GM19023 (cell line): ENCODE results near the gene ADAM33.

Source experiments
- ATAC-seq: cut with Tn5 transposase; IDR thresholded peaks from one replicate; pipeline ENCODE4 v1.9.1; 2021; ENCODE audit warnings: mild to moderate bottlenecking, moderate library complexity; ENCODE audit not compliant: unreplicated experiment

ADAM33 gene

DNA sequence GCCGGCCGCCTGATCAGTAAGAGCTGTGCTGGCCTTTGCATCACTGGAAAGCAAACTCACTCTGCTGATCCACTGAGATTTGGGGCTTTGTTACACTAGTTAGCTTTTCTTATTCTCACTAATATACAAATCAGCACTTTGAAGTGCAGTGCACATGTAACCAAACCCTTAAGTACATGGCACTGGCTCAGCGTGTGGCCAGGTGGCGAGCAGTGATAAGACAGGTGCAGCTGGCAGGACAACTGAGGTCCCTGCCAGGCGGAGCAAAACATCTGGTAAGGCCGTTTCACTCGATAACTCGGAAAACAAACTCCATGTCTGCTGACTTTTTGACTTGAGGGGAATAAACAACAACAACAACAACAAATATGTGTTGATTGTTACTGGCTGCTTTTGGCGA is 29.6 kb downstream of the ADAM33 start:
- no peak for ATAC-seq

DNA sequence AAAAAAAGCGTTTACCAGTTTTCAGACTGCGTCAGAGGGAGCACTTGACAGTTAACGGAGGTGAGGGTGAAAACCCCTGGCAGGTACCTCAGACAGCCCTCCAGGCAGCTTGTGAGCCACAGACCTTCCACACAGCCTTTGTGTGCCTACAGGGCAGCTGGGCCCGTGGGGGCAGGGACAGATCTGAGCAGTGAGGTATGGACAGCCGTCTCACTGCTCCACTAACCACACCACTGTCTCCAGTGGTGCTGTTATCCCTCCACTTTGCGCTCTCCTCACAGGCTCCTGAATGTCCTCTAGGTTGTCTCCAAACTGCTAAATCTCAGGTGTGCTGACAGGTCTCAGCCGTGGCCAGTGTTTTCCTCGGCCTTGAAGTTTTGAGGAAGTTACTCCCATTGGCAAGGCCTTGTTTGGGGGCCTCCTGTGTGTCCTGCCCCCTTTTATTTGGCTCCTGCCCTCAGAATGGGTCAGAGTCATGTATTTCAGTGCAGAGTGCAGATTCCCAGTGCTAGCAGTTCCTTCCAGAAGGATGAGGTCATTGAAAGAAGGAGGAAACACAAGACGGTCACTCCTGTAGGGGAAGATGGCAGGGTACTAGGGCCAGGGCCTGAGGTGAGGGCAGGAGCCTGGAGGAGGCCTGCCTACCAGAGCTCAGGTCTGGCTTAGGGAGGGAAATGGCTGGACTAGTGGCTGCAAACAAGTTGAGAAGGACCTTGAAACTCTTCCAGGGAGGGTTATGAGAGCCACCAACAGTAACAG is 30.4 kb downstream of the ADAM33 start:
- no peak for ATAC-seq

DNA sequence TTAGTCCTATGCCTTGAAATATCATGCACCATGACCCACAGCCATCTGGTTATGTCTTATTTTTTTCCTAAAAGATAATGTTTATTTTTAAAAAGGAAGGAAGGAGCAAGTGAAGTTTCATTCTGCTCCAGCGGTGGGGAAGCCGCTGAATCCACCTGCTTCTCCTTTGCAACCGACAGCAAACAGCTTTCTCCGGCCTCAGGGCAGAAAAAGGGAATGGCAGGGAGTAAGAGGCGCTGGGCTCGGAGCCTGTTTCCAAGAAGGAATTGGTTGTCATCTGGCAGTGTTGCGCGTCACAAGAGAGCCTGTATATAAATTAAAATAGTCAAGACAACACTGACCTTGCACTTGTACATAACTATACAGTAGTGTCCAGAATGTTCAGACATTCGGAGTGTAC is 32.9 kb downstream of the ADAM33 start:
- no peak for ATAC-seq

DNA sequence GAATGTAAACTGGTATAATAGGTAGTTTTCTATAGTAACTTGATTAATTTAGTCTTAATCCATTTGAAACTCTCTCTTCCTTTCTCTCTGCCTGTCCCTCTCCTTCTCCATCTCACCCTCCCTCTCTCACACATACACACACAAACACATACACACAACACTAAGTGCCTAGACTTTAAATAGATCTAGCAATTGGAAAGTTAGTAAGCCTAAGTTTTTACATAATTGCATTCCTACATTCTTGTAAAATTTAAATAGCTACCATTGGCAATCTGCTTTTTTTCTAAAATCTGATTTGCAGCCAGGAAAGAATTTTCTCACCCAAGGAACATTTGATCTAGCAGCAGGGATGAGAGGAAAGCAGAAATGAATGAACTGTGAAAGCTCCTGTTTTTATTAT is 34.3 kb downstream of the ADAM33 start:
- no peak for ATAC-seq

DNA sequence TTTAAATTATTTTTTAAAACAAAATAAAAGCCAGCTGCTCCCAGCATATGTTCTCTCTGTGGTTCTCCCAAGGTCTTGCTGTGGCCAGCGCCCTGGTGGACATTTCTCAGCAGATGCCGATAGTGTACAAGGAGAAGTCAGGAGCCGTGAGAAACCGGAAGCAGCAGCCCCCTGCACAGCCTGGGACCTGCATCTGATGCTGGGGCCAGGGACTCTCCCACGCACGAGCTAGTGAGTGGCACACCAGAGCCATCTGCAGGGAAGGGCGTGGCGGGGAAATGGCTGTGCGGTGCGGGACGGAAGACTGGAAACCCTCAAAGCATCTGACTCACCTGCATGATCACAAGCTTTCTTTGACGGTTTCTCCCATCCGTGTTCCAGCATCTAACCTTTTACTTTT is 35.2 kb downstream of the ADAM33 start:
- no peak for ATAC-seq

DNA sequence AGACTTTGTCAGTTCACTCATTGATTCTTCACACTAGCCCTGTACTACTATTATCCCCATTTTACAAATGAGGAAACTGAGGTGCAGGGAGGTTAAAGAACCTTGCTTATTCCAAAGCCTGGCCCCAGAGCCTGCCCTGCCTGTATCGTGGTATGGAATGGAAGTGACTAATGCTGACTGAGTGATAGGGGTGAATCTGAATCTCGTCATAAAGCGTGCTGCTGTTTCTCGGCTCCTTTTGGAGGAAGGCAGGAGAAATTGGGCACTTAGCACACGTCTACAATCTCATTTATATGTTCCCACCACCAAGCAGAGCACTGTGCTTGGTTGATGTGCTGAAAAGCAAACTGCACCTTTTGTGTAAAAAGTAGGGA is 35.8 kb downstream of the ADAM33 start:
- ATAC-seq, result no peak

DNA sequence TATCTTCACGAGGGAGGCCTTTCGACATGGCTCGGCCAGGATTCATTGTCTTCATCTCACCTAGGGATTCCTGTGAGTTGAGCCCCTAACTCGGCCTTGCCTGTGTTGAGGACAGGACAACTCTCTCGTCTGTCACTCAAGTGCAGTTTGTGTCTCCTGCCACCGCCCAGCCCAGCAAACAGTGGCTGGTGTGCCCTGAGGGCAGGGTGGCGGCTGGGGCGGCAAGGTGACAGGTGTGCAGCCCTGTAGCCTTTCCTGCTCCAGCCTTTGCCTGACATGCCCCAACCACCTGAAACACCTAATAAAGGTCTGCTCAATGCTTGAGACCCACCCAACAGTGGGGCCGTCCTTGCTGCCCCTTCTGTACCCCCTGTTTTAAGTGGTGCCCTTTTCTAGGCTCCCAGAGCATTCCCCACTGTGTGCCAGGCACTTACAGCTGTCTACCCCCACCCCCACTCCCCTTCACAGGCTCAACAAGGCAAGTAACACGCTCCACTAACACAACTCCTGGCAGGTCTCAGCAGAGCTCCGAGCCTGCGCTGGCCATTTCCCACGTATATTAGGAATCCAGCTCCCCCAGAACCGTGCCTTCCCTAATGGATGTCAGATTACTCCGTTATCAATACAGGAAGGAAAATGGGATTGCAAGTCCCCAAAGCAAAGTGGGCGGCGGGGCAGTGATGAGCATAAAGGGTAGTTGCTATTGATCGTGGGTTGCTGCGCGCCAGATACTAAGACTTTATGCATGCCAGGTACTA is 36.3 kb downstream of the ADAM33 start:
- no peak for ATAC-seq

DNA sequence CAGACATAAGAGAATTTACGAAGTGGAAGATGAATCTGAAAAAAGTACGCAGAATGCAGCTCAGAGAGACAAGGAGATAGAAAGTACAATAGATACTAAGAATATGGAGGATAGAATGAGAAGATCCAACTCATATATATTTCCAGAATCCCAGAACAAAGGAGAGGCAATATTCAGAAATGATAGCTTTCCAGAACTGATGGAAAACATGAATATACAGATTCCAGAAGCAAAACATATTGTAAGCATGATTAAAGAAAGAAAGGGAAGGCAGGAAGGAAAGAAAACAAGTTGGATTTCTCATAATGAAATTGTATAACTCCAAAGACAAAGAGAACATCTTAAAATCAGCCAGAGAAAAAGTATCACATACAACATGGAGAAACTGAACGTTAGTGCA is 41.6 kb downstream of the ADAM33 start:
- no peak for ATAC-seq

DNA sequence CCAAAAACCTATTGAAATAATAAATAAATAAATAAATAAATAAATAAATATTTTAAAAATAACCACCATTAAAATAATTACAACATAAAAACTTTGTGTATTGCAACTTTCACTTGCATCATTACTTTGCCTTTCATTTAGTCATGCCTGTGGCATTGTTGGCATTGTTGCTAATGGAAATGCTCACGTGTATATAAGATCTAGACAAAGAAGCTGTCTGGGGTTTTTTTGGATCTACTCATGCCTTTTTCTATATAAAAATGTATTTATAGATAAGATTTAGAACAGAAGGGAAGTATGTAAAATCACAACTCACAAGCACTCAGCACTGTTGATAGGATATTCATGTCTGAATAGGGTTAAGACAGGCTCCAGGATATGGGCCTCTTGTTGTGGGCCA is 46.5 kb downstream of the ADAM33 start:
- no peak for ATAC-seq

DNA sequence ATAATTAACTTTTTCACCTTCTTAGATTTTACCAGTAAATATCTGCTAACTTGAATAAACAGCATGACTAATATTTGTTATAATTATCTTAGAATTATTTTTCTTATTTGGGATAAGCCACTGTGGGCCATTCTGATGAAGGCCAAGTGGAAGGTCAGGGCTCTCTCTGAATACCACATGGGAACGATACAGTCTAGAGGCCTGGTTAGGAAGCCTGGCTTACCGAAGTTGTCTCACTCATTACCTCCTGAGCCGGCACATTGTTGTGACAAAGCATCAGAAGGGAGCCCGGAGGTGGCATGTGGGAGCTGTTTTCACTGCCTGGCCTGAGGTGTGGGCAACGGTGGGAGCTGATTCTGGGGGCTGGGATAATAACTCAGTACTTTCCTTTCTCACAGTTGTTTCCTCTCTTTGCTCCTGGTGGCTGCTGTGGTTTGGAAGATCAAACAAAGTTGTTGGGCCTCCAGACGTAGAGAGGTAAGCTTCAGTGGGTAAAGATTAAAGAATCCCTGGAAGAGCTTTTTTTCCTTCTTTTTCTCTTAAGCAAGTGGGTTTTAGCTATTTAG is 47.8 kb downstream of the ADAM33 start:
- no peak for ATAC-seq

DNA sequence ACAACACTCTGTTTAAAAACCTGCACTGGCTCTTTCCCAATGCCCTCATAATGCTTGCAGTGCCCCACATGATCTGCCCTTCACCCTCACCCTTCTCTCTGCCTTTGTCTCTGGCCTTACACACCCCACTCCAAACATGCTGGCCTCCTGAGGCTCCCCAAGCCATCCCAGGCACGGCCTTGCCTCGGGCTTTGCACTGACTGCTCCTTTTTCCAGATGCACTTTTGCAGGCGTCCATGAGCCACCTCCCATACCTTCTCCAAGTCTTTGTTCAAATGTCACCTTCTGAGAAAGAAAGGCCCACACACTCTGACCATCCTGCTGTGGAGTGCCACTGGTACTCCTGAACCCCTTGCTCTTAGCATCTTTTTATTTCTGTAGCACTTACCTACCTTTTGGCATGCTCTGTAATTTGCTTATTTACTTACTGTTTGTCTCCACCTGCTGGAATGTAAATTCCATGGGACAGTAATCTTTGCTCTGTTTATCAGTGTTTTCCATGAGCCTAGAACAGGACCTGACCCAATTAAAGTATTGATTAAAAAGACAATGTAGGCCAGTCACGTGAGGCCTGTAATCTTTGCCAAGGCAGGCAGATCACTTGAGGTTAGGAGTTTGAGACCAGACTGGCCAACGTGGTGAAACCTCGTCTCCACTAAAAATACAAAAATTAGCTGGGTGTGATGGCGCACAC is 49.4 kb downstream of the ADAM33 start:
- ATAC-seq, result no peak

DNA sequence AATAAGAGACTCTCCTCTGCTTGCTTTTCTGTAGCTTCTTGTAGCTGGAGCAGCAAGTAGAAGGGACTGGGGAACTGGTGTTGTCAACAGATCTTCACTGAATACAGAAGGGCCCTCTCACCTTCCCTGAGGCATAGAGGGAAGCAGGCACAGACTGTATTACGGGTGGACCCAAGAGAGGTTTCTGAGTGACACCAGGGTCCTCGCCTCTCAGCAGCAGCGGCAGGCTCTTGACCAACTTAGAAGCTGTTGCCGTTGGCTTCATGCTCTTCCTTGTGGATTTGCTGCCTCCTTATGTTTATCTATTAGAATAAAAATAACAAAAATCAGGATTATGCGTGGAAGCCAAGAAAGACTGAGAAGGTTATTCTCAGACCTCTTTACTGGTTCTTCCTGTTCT is 50.3 kb downstream of the ADAM33 start:
- no peak for ATAC-seq

DNA sequence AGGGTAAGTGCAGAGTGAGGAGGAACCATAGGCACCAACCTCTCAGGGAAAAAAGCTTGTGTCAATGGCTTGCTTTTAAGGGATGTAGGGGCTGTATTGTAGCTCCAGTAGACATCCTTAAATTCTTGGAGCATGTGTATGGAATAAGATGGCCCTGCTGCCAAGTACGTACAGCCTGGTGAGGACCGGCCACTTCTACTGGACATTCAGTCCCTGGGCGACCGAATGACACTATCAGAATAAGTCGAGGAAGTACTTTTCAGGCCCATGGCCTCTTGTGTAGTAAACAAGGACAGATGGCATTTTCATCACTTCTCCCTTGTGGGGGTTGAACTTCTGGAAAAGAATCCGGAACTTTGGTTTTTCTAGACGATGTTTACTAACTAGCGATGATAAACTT is 51.4 kb downstream of the ADAM33 start:
- ATAC-seq, result no peak

DNA sequence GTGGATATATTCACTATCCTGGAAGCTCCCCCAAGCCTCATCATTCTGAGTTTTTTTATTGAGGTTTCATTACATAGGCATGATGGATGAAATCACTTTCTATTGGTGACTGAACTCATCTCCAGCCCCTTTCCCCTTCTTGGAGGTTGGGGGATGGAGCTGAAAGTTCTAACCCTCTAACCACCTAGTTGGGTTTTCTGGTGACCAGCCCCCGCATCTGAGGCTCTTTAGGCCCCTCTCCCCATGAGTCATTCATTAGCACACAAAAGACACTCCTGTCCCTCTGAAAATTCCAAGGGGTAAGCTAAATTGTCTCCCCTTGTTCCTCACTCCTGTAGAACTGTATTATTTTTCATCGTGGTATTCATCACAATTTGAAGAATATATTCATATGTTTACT is 51.9 kb downstream of the ADAM33 start:
- no peak for ATAC-seq

DNA sequence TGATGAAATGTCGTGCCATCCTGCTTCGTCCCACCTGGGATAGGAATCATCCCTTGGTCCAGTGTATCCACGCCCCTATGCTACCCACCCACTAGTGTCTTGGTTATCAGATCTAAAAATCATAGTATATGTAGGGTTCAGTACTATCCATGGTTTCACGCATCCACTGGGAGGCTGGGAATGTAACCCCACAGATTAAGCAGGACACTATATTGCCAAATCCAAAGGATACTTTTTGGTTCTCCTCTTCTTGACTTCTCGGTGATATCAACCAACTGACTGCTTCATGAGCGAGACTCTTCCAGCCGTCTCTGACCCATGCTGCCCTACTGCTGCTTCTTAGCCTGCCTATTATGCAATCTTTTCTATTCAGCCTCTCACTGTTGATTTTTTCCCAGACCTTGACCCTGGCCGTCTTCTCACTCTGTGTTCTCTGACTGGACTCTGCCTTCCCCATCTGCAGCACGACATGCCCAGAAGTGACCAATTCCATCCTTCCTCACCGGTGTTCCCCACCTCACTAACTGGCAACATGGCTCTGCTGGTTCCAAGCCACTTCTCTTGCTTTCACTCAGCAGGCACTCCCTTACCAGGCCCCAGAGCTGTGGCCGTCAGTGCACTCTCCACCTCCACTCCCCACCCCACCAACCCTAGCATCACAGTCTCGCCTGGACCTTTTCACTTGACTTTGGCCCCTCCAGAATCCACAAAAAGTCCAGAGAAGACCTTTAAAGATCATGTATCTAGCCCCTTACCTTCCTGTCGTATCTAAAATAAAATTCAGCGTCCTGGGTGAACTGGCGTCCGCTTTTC is 53.1 kb downstream of the ADAM33 start:
- ATAC-seq, result no peak

DNA sequence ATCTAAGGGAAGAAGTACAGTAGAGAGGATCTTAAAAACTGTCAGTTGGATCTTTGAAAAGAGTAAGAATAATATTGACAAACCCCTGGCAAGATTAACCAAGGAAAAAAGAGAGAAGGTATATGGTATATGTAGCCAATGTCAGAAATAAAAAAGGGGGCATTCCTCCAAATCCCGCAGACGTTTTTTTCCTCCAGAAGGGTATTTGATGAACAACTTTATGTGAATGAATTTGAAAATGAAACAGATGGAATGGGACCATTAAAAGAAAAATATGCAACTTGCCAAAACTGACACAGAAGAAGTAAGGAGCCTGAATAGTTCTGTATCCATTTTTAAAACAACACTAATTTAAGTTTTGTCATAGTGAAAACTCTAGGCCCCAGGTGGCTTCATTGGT is 54.3 kb downstream of the ADAM33 start:
- ATAC-seq, result no peak

DNA sequence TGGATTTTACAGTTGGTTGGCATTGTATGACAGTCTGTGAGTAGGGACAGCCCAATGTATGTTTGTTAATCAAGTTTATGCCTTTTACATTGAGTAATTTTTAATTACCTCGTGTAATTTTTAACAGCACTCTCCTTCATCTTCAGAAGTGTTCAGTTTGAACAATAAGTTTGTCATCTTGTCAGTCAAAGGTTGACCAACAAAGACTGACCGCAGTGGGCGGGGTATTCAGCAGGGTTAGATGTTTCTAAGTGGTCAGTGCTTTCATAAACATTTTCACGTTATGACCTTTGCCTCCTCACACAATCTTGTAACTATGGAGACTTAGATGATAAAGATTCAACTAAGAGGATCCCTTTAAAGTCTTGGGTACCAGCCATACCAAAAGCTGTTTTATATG is 59.4 kb downstream of the ADAM33 start:
- ATAC-seq, result no peak

DNA sequence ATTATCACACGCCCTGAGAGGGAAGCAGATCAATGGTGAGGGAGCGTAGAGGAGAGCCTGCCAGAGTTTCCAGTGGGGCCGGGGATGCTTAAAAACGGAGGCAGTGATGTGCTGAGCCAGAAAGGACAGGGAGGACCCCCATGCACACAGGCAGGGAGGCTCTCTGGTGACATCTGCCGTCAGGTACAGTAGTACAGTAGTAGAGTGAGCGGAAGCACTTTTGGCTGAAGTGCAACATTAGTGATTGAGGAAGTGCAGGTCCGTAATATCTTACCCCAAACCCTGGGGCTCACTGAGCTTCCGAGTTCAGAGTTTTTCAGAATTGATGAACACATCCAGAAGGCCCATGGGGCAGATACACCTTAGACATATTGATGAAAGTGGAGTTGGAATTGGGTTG is 60.7 kb downstream of the ADAM33 start:
- ATAC-seq, result no peak
